ENCODE data around the gene OR2M2.

Gene OR2M2

DNA sequence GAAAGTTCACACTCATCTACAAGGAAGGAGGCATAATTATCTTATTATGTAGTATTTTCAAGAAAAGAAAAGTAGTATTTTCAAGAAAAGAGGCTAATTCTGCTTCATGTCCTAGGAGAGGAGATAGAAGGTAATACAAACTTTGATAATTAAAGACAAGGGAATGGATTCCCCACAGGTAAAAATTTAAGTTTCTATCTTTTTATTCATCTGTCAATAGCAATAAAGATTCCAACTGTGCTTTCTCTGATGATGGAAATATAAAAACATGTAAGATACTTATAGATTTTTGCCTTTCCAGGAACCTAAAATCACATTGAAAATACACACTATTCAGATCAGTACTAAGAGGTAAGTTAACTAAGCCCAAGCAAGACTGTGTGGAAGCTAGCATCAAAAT, at the start of gene OR2M2:
Gene OR2M2 (plus strand): TSS at position 301 of the 400 bp plus-strand sequence. CDS start 5,165 bp downstream, outside the sequence.
- no peak for DNase-seq

DNA sequence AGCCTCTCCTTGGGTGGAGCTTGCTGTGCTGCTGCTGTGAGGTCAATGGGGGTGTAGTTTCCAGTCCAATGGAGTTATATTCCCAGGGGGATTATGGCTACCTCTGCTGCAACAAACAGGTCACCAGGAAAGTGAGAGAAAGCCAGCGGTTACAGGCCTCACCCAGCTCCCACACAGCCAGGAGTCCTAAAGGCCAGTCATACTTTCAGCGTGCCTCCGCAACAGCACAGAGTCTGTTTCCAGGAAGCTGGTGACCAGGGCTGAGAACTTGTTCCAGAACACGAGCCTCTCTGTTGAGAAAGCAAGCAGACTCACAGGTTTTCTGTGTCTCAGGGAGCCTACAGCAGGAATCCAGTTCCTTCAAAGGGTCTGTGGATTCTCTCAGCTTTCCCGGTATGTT, 47.0 kb upstream of the OR2M2 start:
- DNase-seq: no peak

DNA sequence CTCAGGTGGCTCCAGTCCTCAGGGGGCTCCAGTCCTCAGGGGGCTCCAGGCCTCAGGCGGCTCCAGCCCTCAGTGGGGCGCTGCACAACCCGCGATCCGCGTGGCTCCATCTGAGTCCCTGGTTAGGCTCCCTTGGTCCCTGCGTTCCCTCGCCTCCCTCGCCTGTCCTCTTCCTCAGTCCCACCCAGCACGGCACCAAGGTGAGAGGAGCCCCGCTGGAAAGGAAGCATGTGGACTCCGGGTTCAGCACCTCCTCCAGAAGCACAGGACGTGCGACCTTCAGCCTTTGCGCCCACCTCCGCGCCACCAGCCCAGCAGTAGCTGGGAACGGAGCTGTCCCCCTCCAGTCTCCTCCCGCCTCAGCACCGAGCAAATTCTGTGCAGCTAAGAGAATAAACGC, 37.8 kb upstream of the OR2M2 start:
- DNase-seq: no peak

DNA sequence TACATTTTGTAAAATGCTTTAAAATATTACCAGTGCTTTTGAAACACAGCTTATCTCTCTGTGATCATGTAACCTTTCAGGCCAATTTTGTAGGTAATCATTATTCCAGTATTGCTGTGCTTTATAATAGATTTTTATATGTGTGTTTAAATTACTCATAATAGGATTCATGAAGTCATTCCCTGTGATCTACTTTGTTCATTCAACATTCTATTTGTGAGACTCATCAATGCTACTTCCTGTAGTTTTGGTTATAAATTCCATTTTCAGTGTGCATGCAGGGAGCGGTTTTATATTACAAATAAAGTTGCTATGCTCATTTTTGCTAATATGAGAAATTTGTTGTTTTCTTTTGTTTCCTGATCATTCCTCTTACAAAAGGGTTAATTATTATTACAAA, 33.8 kb upstream of the OR2M2 start:
- DNase-seq: no peak

GRCh38 chr1:248143311-248143710, 31.3 kb upstream of the OR2M2 start:
- DNase-seq: no peak

DNA sequence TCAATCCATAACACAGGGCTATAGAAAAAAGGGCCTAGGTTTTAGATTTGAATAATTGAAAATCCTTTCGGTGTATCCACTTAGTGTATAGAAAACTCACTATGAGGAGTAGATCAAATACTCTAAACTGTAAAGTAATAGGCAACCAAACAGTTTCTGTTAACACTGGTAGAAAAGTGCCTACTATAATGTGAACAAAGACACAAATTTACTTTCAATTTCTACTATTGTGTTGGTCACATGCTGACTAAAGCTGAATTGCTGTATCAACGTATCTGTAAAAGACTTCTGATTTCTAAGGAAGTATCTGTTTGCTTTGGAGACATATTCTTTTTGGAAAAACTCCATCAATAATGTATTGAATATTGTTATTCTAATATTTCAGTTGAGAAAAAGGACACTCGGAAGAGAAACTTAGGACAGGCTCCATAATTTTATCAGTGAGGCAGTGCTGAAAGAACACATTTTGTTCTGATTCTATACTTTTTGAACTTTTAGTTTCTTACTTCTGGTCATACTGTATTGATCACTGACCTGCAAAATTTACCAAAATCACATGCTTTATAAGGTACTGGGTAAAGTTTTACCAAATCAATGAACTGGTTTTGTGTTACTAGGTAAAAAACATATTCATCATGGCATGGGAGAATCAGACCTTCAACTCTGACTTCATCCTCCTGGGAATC, 30.0 kb upstream of the OR2M2 start, which contains the start of gene OR2M5:
Gene OR2M5 (plus strand): TSS at position 636 of the 686 bp plus-strand sequence. CDS start 0 bp downstream, at position 636.
- no peak for DNase-seq

DNA sequence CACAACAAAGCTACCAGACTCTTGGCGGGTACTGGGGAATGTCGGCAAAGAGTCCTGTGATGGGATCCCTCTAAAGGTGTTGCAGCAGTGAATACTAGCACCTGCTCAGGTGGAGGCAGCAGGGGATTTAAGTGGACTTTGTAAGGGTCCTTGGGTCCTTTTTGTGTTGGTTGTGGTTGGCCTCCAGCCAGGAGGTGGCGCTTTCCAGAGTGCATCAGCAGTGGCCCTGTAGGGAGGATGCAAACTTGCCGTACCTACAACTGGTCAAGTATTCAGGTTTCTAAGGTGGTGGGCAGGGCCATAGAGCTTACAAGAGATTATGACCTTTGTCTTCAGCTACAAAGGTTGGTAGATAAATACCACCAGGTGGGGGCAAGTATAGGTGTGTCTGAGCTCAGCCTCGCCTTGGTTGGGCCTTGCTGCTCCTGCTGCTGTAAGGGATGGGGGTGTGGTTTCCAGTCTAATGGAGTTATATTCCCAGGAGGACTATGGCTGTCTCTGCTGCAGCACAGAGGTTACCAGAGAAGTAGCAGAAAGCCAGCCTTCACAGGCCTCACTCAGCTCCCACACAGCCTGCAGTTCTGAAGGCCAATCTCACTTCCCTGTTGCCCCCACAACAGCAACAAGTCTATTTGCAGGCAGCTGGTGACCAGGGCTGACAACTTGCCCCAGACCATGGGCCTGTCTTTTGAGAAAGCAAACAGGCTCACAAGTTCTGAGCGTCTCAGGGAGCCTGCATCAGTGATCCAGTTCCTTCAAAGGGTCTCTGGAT, 22.4 kb upstream of the OR2M2 start:
- no peak for DNase-seq

DNA sequence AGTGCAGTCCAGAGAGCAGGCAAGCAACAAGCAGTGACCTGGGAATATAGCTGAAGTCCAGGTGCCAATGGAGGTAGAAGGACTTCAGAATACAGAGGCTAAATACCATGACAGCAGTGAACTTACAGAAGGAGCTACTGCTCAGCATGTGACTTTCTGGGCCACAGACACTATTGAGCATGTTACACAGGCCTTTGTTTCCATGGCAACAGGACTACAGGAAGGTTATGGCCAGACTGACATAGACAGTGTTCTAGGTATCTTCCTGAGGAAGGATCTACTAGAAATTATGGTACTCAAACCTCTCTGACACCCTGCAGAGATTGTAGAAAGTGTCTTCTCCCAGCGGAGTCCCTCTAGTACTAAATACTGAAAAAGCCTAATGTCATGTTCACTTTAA, 18.7 kb upstream of the OR2M2 start:
- DNase-seq: no peak

DNA sequence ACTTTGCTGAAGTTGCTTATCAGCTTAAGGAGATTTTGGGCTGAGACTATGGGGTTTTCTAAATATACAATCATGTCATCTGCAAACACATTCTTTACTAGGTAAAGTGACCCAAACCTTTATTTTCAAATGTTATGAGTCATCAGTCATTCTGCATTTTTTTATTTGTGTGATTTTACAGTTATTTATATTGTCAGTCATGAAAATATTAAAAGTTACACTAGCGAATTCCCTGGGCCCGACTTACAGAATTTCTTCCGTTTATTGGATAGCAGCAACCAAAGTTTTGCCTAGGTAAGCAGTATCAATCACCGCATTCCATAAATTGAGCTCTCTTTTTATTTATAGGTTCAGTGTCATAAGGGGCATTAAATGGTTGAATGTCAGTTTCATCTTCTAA, 15.9 kb upstream of the OR2M2 start:
- no peak for DNase-seq

DNA sequence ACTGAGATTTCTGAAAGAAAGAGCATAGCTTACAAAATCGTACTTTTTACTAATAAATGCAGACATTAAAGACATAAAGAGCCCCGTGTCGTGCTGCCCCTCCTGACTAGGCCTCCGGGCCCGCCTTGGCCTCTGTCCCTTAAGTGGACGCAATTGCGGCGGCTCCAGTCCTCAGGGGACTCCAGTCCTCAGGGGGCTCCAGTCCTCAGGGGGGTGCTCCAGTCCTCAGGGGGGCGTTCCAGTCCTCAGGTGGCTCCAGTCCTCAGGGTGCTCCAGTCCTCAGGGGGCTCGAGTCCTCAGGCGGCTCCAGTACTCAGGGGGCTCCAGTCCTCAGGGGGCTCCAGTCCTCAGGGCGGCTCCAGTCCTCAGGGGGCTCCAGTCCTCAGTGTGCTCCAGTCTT, 10.6 kb upstream of the OR2M2 start:
- DNase-seq: no peak

- DNase-seq: no peak
Measured at GRCh38 chr1:248165186-248165585, 9.4 kb upstream of the OR2M2 start.

DNA sequence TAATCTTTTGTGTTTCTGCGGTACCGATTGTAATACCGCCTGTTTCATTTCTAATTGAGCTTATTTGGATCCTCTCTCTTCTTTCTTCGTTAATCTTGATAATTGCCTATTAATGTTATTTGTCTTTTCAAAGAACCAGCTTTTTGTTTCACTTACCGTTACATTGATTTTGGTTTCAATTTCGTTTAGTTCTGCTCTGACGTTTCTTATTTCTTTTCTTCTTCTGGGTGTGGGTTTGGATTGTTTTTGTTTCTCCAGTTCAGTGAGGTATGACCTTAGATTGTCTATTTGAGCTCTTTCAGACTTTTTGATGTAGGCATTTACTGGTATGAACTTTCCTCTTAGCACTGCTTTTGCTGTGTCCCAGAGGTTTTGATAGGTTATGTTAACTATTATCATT, 9.4 kb downstream of the OR2M2 start:
- DNase-seq: no peak

- no peak for DNase-seq
Measured at GRCh38 chr1:248187363-248187762, 12.7 kb downstream of the OR2M2 start.

DNA sequence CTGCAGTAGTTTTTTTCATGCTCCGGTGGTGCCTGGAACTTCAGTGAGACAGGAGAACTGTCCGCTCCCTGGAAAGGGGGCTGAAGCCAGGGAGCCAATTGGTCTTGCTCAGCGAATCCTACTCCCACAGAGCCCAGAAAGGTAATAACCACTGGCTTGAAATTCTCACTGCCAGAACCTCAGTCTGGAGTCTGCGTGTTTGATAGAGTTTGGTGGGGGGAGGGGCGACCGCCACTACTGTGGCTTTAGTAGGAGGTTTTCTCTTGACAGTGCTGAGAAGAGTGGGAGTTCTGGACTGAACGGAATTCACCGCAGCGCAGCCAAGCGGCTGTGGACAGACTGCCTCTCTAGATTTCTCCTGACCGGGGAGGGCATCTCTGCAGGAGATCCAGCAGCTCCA, 14.4 kb downstream of the OR2M2 start:
- no peak for DNase-seq

GRCh38 chr1:248194117-248194516, 19.5 kb downstream of the OR2M2 start:
- DNase-seq: no peak

GRCh38 chr1:248196965-248197364, 22.3 kb downstream of the OR2M2 start, which contains the start of gene OR2M3:
TSS of gene OR2M3 (plus strand) at chr1:248197265. CDS start at chr1:248203068, 5,803 bp downstream.
- no peak for DNase-seq

- no peak for DNase-seq
Measured at GRCh38 chr1:248215880-248216279, 41.3 kb downstream of the OR2M2 start.

DNA sequence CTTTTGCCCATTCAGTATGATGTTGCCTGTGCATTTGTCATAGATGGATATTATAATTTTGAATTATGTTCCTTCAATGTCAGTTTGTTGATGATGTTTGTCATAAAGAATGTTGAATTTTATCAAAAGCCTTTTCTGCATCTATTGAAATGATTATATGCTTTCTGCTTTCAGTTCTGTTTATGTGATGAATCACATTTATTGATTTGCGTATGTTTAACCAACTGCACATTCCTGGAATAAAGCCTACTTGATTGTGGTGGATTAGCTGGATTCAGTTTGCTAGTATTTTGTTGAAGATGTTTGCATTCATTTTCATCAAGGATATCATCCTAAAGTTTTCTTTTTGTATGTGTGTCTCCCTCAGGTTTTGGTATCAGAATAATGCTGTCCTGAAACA, 50.9 kb downstream of the OR2M2 start:
- no peak for DNase-seq

DNA sequence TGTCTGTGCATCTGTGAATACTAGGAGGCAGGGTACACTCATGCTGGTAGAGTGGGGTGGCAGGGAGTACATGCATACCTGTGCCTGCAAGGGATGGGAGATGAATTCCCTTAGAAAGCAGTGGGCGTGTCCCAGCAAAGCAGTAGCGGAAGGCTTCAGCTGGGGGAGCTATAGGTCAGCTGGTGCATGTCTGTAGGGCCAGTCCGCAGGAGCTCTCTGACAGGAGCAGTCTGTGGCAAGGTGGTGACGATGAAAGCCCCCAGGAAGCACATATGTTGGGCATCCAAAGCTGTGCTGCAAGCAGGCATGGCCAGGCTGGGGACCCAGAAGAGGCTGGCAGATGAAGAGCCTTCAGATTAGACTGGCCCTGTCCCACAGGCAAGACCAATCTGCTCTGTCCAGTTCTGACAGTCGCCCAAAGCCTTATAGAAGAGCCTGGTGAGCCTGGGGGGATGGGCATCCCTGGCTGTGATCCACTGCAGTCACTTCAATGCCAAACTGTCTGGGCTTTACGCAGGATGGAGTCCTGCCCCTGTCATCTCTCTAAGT, 54.8 kb downstream of the OR2M2 start:
- no peak for DNase-seq

Measured in kidney glomerular epithelial cell (primary cell).